PC-9 (cell line): Measurements from ENCODE around the gene ETV1. TPM values are rescaled to one million over a fixed set of nuclear protein-coding genes. Genes with fewer than 3 reads are reported as not detected.

Experiments
- BruUV-seq: library from RNA; stranded (reverse); fragments of 400-500 nt; replicated peaks from 2 replicates; lab custom pipeline; 2021; lab: Mats Ljungman, UMichigan
- CTCF ChIA-PET: fragments of 300-600 bp; sonication (Branson Sonifier 250); formaldehyde crosslinking; loops from one replicate; lab custom pipeline; 2022; ENCODE audit warnings: antibody characterized with exemption; lab: Charles Lee
- POLR2A ChIA-PET: fragments of 300-600 bp; sonication (Branson Sonifier 250); formaldehyde crosslinking; loops from one replicate; lab custom pipeline; 2022; ENCODE audit warnings: antibody characterized with exemption; ENCODE audit not compliant: unreplicated experiment; lab: Charles Lee
- DNase-seq, 2 experiments: peaks; one replicate each; pipeline versions ENCODE4 v3.0.0 to v3.0.0-alpha.2; 2015 to 2022; ENCODE audit warnings: mixed read lengths in 1 of 2
- H2AFZ ChIP-seq: fragments of 200-600 bp; sonication (generic); 2 replicates; pipeline ENCODE4 v1.8.1; 2017; ENCODE audit warnings: antibody characterized with exemption
- H3F3A ChIP-seq: fragments of 200-600 bp; sonication (generic); 2 replicates; pipeline ENCODE4 v1.8.1; 2017; ENCODE audit warnings: antibody characterized with exemption, mild to moderate bottlenecking, low read depth; ENCODE audit not compliant: insufficient read depth
- H3K27ac ChIP-seq: fragments of 200-600 bp; sonication (generic); 2 replicates; pipeline ENCODE4 v1.6.1; 2016; ENCODE audit warnings: mixed run types
- H3K27me3 ChIP-seq: fragments of 200-600 bp; sonication (generic); 2 replicates; pipeline ENCODE4 v1.6.1; 2016; ENCODE audit warnings: low read depth, mixed run types; ENCODE audit not compliant: insufficient read depth
- H3K36me3 ChIP-seq: fragments of 200-600 bp; sonication (generic); 2 replicates; pipeline ENCODE4 v1.6.1; 2016; ENCODE audit warnings: low read depth, mixed run types
- H3K4me1 ChIP-seq: fragments of 200-600 bp; sonication (generic); replicated peaks from 2 replicates; pipeline ENCODE4 v1.6.1; 2016; ENCODE audit warnings: mixed run types; ENCODE audit not compliant: insufficient read depth
- H3K4me2 ChIP-seq: fragments of 200-600 bp; sonication (generic); 2 replicates; pipeline ENCODE4 v1.6.1; 2017; ENCODE audit warnings: mixed run types
- H3K4me3 ChIP-seq: fragments of 200-600 bp; sonication (generic); 2 replicates; pipeline ENCODE4 v1.6.1; 2016; ENCODE audit warnings: mixed run types
- H3K79me2 ChIP-seq: fragments of 200-600 bp; sonication (generic); 2 replicates; pipeline ENCODE4 v1.6.1; 2017; ENCODE audit warnings: low read depth, mixed run types
- H3K9me2 ChIP-seq: fragments of 200-600 bp; sonication (generic); 2 replicates; pipeline ENCODE4 v1.8.1; 2017; ENCODE audit warnings: mild to moderate bottlenecking; ENCODE audit not compliant: insufficient read depth
- H3K9me3 ChIP-seq: fragments of 200-600 bp; sonication (generic); 2 replicates; pipeline ENCODE4 v1.8.1; 2016; ENCODE audit warnings: low read depth; ENCODE audit not compliant: insufficient read depth
- H4K20me1 ChIP-seq: fragments of 200-600 bp; sonication (generic); 2 replicates; pipeline ENCODE4 v1.8.1; 2017; ENCODE audit not compliant: insufficient read depth
- CTCF ChIP-seq: fragments of 200-600 bp; sonication (generic); conservative IDR thresholded peaks from 2 replicates; pipeline ENCODE4 v1.6.1; 2017; ENCODE audit warnings: mixed run types, antibody characterized with exemption, mild to moderate bottlenecking, moderate library complexity
- EZH2 ChIP-seq: fragments of 200-600 bp; sonication (generic); IDR thresholded peaks from 2 replicates; pipeline ENCODE4 v1.8.0; 2017; ENCODE audit warnings: antibody characterized with exemption, low read depth
- intact Hi-C: fragments of 100-400 bp; cut with micrococcal nuclease; formaldehyde crosslinking; loops from one replicate; pipeline ENCODE4 v1.10.0; 2022; ENCODE audit not compliant: unreplicated experiment
- total RNA-seq: library from RNA; stranded (reverse); gene quantifications from 2 replicates; pipeline ENCODE4 v1.2.3, GENCODE V29; 2021

The ETV1 gene
- total RNA-seq, 1 experiment from 2014 or later: 9.0 TPM

- POLR2A ChIA-PET: interaction anchor here (0.5 to 0.7 kb wide), 3 partner anchors 18 to 1750 kb away, joined by 3 to 7 read pairs (median 4); no protein-coding TSS in a partner anchor
Observed at GRCh38 chr7:13991791-13992595, 2.5 kb upstream of the ETV1 start.

GRCh38 chr7:13990984-13991790 is 1.7 kb upstream of the ETV1 start:
- Histone ChIP-seq H3K9me2 (no peaks in the 10 kb centered on the region), H3K36me3 (no peaks in the 10 kb centered on the region), H3K4me1 (peaks cover 20% of the 10 kb centered on the region), H3K79me2 (no peaks in the 10 kb centered on the region), H3K9me3 (no peaks in the 10 kb centered on the region), H3K4me3 (peak overlapping the region; percentile 59), H3F3A (peaks cover 7% of the 10 kb centered on the region; the same call in 1 of the 2 replicates), H2AFZ (peak overlapping the region; percentile 90), H4K20me1 (no peaks in the 10 kb centered on the region), H3K27me3 (no peaks in the 10 kb centered on the region), H3K4me2 (peak overlapping the region; percentile 95), H3K27ac (peak overlapping the region; percentile 60)
- ChIA-PET CTCF (interaction anchor here (0.6 kb wide), 2 partner anchors 700 to 1306 kb away, joined by 8 to 10 read pairs; no protein-coding TSS in a partner anchor), POLR2A (interaction anchor here (0.5 to 0.7 kb wide), 4 partner anchors 18 to 1749 kb away, joined by 3 to 9 read pairs (median 6); no protein-coding TSS in a partner anchor)
- TF ChIP-seq CTCF (peak; percentile 48), EZH2 (no peak)
- intact Hi-C loops: loop anchor here (1.0 to 2.0 kb wide), 5 partner anchors 71 to 468 kb away; no protein-coding TSS in a partner anchor
- DNase-seq: peak; percentile 94 to 98
- no TSS peak for BruUV-seq

More at GRCh38 chr7:13991791-13992595, 2.5 kb upstream of the ETV1 start:
- CTCF ChIA-PET: interaction anchor here (0.6 kb wide), 2 partner anchors 1049 to 1307 kb away, joined by 3 to 8 read pairs; no protein-coding TSS in a partner anchor
- peak overlapping the region; percentile 59 for H3K4me3 ChIP-seq
- H3K4me1 ChIP-seq: peaks cover 20% of the 10 kb centered on the region
- H3K27ac ChIP-seq: peak overlapping the region; percentile 60
- no peaks in the 10 kb centered on the region for H4K20me1 ChIP-seq
- H3K9me2 ChIP-seq: no peaks in the 10 kb centered on the region
- H3F3A ChIP-seq: peaks cover 7% of the 10 kb centered on the region; the same call in 1 of the 2 replicates
- TF ChIP-seq EZH2 (no peak), CTCF (no peak)
- H3K27me3 ChIP-seq: no peaks in the 10 kb centered on the region
- peak overlapping the region; percentile 90 for H2AFZ ChIP-seq
- DNase-seq: no peak
- no peaks in the 10 kb centered on the region for H3K79me2 ChIP-seq
- H3K36me3 ChIP-seq: no peaks in the 10 kb centered on the region
- intact Hi-C loops: loop anchor here (1.0 to 2.0 kb wide), 5 partner anchors 72 to 467 kb away; no protein-coding TSS in a partner anchor
- TSS peak; percentile 82 for BruUV-seq
- peak overlapping the region; percentile 95 for H3K4me2 ChIP-seq
- H3K9me3 ChIP-seq: no peaks in the 10 kb centered on the region
